ENCODE data around the gene PTGS1. TPM values are rescaled to one million over a fixed set of nuclear protein-coding genes. Genes with fewer than 3 reads are reported as not detected.

The PTGS1 gene
- total and polyA plus RNA-seq, 2 of the 8 experiments (the other 6 are each of a cell fraction or from before 2014, with no cell fraction given): 1.1 to 1.9 TPM

- TF ChIP-seq, protein P1, sequence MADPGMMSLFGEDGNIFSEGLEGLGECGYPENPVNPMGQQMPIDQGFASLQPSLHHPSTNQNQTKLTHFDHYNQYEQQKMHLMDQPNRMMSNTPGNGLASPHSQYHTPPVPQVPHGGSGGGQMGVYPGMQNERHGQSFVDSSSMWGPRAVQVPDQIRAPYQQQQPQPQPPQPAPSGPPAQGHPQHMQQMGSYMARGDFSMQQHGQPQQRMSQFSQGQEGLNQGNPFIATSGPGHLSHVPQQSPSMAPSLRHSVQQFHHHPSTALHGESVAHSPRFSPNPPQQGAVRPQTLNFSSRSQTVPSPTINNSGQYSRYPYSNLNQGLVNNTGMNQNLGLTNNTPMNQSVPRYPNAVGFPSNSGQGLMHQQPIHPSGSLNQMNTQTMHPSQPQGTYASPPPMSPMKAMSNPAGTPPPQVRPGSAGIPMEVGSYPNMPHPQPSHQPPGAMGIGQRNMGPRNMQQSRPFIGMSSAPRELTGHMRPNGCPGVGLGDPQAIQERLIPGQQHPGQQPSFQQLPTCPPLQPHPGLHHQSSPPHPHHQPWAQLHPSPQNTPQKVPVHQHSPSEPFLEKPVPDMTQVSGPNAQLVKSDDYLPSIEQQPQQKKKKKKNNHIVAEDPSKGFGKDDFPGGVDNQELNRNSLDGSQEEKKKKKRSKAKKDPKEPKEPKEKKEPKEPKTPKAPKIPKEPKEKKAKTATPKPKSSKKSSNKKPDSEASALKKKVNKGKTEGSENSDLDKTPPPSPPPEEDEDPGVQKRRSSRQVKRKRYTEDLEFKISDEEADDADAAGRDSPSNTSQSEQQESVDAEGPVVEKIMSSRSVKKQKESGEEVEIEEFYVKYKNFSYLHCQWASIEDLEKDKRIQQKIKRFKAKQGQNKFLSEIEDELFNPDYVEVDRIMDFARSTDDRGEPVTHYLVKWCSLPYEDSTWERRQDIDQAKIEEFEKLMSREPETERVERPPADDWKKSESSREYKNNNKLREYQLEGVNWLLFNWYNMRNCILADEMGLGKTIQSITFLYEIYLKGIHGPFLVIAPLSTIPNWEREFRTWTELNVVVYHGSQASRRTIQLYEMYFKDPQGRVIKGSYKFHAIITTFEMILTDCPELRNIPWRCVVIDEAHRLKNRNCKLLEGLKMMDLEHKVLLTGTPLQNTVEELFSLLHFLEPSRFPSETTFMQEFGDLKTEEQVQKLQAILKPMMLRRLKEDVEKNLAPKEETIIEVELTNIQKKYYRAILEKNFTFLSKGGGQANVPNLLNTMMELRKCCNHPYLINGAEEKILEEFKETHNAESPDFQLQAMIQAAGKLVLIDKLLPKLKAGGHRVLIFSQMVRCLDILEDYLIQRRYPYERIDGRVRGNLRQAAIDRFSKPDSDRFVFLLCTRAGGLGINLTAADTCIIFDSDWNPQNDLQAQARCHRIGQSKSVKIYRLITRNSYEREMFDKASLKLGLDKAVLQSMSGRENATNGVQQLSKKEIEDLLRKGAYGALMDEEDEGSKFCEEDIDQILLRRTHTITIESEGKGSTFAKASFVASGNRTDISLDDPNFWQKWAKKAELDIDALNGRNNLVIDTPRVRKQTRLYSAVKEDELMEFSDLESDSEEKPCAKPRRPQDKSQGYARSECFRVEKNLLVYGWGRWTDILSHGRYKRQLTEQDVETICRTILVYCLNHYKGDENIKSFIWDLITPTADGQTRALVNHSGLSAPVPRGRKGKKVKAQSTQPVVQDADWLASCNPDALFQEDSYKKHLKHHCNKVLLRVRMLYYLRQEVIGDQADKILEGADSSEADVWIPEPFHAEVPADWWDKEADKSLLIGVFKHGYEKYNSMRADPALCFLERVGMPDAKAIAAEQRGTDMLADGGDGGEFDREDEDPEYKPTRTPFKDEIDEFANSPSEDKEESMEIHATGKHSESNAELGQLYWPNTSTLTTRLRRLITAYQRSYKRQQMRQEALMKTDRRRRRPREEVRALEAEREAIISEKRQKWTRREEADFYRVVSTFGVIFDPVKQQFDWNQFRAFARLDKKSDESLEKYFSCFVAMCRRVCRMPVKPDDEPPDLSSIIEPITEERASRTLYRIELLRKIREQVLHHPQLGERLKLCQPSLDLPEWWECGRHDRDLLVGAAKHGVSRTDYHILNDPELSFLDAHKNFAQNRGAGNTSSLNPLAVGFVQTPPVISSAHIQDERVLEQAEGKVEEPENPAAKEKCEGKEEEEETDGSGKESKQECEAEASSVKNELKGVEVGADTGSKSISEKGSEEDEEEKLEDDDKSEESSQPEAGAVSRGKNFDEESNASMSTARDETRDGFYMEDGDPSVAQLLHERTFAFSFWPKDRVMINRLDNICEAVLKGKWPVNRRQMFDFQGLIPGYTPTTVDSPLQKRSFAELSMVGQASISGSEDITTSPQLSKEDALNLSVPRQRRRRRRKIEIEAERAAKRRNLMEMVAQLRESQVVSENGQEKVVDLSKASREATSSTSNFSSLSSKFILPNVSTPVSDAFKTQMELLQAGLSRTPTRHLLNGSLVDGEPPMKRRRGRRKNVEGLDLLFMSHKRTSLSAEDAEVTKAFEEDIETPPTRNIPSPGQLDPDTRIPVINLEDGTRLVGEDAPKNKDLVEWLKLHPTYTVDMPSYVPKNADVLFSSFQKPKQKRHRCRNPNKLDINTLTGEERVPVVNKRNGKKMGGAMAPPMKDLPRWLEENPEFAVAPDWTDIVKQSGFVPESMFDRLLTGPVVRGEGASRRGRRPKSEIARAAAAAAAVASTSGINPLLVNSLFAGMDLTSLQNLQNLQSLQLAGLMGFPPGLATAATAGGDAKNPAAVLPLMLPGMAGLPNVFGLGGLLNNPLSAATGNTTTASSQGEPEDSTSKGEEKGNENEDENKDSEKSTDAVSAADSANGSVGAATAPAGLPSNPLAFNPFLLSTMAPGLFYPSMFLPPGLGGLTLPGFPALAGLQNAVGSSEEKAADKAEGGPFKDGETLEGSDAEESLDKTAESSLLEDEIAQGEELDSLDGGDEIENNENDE (IDR thresholded peaks at IDR 0.05; ENCODE audit: insufficient replicate concordance, low read length): no peak
- TF ChIP-seq CHD2 (IDR thresholded peaks at IDR 0.05; ENCODE audit: low read length) (no peak), CEBPB (IDR thresholded peaks at IDR 0.05; ENCODE audit: low read depth, low read length) (no peak), JUN (IDR thresholded peaks at IDR 0.05; ENCODE audit: low read depth, low read length) (no peak), TCF12 (IDR thresholded peaks at IDR 0.05; ENCODE audit: low read depth, low read length) (no peak), RAD21 (IDR thresholded peaks at IDR 0.05 in 1 of 2, conservative IDR thresholded peaks at IDR 0.05 in 1 of 2; ENCODE audit: low read depth in 2 of 2, low read length in 2 of 2) (peak in 1 of 2 experiments; percentile 5; a peak in 1 of 4 replicates), JUND (IDR thresholded peaks at IDR 0.05; ENCODE audit: low read length) (no peak), USF2 (IDR thresholded peaks at IDR 0.05; ENCODE audit: low read length) (0 out of 2 replicates have a peak, but pooled peaks have one; percentile 11)
Measured at GRCh38 chr9:122346478-122347347, 24.1 kb upstream of the PTGS1 start (continued).

Measured in H1 (cell line).